Measurements from ENCODE around the gene GUCY1A2.
"Not testable (repeated sequence)": the region's sequence is repeated elsewhere in the genome, so short reads cannot be mapped to it uniquely, and the experiment has no call there.

The GUCY1A2 gene

DNA sequence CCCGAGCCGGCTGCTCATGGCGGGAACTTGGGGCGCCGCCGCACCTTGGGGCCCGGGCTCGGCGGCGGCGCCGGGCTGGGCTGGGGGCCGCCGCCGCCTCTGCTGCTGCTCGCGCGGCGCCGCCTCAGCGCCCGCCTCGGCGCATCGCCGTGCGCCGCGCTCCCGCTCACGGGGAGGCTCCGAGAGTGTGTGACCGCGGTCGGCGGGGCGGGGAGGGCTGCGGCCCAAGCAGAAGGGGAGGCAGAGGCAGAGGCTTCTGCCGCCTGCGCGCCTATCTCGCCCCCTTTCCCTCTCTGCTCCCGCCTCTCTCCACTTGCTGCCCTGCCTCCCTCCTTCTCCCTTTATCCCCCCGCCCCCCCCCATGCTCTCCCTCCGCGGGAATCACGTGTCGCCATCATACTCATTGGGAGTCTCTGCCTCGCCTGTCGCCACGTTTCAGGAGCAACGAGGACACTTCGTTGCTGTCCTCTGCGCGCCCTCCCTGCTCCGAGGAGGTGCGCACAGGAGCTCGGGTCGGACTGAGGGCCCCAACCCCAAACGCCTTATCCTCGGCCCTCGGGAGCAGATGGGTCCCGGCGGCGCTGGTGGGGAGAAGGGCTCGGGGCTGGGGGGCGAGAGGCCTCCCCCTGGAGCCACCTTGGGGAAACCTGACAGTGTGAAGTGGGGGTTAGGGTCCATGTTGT, at the start of gene GUCY1A2:
GUCY1A2 (minus strand) TSS at position 258 of the 683 bp plus-strand sequence. CDS start 421 bp downstream, outside the sequence.
- peak; percentile 1 for DNase-seq

DNA sequence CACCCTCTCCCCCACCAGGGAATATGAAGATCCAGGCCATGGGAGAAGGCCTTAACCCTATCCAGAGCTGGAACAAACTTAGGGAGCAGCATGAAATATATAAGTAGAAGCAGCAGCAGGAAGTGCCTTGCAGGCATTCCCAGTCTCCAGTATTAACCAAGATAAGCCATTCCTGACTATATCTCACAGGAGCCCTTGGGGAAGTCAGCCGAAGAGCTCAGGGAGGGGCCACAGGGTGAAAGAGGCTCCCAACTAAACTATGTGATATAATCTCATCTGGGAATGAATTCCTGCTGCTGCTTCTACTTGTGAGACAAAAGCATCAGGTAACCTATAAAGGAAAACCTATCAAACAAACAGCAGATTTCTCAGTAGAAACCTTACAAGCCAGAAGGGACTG, 36.1 kb upstream of the GUCY1A2 start:
- DNase-seq, result no peak

DNA sequence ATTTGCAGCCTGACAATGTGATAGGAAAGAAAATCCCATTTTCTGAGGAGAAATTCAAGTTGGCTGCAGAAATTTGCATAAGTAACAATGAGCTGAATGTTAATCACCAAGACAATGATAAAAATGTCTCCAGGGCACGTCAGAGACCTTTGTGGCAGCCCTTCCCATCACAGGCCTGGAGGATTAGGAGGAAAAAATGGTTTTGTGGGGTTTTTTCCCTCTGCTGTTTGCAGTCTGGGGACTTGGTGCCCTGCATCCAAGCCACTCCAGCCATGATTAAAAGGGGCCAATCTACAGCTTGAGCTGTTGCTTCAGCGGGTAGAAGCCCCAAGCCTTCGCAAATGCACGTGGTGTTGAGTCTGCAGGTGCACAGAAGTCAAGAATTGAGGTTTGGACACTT, 33.1 kb upstream of the GUCY1A2 start:
- DNase-seq, result not testable (repeated sequence)

- DNase-seq, result not testable (repeated sequence)
Measured at GRCh38 chr11:107050899-107051298, 32.6 kb upstream of the GUCY1A2 start.

- DNase-seq, result no peak
Measured at GRCh38 chr11:107050121-107050520, 31.8 kb upstream of the GUCY1A2 start.

- DNase-seq, result no peak
Measured at GRCh38 chr11:107044503-107044902, 26.2 kb upstream of the GUCY1A2 start.

DNA sequence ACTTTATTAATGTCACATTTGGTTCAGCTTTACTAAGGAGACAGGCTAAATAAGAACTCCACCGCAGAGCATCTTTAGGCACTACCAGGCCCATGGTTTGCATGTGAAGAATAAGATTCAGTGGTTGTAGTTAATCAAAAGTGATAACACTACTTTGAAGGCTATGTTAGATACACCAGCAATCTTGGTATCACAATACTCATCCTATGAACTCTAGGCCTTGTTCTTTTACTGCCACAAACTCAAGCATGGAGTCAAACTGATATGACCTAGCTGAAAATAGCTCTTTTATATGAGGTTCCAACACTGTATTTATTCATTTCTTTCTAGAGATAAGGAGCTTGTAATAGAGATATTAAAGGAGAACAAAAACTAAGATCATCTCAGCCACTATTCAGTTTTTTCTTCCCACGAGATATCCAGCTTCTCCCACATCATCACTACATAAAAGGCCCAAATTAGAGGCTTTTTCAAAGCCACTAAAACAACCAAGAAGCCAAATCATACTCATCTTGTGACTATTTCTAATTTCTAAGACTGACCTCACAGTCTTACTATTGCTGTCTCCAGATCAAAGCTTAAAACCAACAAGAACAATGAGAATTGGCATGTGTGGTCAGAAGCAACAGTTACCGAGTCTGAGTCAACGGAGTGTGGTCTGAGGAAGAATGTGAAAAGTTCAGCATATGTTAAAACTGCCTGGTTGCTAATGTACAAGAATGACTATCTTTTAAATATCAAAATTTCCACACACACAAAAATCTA, 25.1 kb upstream of the GUCY1A2 start:
- DNase-seq, result no peak

GRCh38 chr11:107042748-107043147, 24.5 kb upstream of the GUCY1A2 start:
- DNase-seq, result no peak

GRCh38 chr11:107041088-107041444, 22.8 kb upstream of the GUCY1A2 start:
- peak; percentile 3 for DNase-seq

GRCh38 chr11:107040433-107041087, 22.3 kb upstream of the GUCY1A2 start:
- DNase-seq, result peak; percentile 14

DNA sequence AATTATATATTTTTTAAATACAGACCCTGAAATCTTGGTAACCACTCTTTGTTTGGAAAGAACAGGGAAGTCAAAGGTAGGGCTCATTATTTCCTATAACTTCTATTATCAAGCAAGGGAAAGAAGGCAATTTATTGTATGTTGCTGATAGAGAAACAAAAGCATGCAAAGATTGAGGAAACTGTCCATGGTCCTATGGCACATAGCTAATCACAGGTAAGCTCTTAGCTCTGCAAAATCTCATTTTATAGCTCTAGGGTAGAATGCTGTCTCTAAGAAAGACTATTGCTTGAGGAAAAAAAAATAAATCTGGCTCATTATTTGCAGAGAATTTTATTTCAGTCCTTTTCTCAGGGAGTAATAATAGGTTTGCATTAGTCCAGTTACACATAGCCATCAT, 7.4 kb upstream of the GUCY1A2 start:
- DNase-seq, result no peak

DNA sequence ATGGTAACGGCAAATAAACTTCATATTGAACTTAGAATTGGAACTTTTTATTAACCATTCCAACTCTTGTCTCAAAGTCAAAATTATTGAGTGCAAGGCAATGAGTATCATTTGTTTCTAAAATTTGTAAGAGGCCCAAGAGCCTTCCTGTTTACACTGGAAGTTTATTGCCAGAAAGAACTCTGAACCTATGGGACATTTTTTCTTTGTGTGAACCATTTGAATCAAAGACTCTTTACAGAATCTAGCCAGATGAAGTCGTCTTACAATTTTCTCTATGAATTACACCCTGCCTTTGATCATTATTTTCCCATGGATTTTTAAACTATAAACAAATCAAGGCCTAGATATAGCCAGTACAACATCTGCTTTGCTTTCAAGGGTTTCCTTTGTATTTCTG, 2.3 kb upstream of the GUCY1A2 start:
- DNase-seq, result no peak

- peak; percentile 48 for DNase-seq
Measured at GRCh38 chr11:107018902-107019493, 722 bp upstream of the GUCY1A2 start.

DNA sequence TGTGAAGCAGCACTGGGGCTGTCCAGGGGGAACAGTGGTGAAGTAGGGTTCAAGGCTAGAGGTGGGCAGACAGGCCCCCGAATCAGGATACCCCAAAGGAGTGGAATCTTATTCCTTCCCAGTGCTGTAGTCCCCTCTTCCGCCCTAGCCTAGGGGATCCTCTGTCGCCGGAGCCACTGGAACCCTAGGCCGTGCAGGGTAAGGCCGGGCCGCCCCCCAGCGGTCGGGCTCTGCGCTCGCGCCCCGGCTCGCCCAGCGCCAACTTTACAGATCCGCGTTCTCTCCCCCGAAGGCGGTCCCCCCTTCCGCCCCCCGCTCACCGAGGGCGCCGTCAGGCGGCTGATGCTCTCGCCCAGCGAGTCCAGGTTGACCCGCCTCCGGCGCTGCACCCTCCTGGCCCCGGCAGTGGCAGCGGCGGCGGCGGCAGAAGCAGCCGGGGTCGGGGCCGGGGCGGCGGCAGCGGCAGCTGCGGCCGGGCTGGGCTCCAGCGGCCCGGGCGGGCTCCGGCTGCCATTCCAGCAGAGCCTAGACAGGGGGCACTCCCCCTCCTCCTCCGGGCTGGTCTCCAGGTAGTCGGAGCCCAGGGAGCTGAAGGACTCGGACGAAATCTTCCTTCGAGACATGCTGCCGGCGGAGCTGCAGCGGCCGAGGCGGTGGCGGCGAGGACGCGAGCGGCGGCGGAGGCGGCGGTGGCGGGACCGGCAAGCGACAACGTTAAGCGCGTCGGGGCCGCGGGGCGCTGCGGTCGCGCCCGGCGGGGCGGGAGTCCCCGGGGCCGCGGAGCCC, 650 bp downstream of the GUCY1A2 start:
- DNase-seq, result peak; percentile 35

GRCh38 chr11:107017104-107017432, 1.2 kb downstream of the GUCY1A2 start:
- DNase-seq, result no peak

DNA sequence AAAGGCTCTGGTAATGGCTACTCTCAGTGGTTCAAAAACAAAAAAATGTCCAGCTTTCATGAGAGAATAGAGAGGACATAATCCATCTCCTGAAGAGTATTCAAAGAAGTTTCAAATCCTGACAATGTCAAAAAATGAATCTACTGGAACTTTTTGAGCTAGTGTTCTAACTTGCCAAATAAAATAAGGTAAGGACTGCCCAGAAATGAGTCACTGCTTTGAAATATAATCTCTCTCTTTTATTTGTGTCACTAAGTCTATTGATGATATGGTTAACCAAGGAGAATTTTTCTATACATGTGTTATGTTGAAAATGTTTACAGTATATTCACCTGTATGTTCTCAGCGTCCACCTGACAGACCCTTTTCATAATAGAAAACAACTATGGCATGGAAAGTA, 3.4 kb downstream of the GUCY1A2 start:
- no peak for DNase-seq

GRCh38 chr11:107011977-107012376, 6.3 kb downstream of the GUCY1A2 start:
- no peak for DNase-seq

DNA sequence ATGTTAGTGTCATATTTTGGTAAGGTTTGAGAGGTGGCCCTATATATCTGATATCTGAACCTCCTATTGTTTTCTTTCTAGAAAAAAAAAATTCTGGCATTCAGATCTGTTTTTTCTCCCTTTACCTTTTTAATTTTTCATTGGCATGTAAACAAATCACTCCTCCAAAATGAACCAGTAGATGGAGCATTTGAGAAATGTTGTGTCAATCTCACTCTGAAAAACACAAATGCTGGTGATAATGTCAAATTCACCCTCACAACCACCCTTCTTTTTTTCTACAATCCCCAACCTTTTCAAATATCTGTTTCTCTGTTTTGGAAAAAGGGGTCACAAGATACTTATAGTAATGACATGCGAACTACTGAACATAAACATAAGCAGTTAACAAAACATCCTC, 9.1 kb downstream of the GUCY1A2 start:
- DNase-seq, result no peak

- DNase-seq, result no peak
Measured at GRCh38 chr11:107006076-107006833, 12.0 kb downstream of the GUCY1A2 start.

- no peak for DNase-seq
Measured at GRCh38 chr11:106999196-106999595, 19.1 kb downstream of the GUCY1A2 start.

DNA sequence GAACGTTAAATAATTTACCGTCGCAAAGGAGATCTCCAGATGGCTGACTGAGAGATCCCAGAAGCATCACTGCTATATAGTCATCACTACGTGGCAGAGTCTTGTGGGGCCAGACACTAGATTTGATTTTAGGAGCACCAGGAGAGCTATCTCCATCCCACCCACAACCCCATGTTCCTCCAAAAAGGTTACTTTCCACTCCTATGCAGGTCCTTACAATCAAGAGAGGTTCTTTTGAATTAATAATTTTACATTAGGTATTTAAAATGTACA, 19.4 kb downstream of the GUCY1A2 start:
- no peak for DNase-seq
